HuH-7.5 (cell line): ENCODE results near the gene MYLK.
A peak's percentile ranks its signal among the peaks of the same experiment; 100 is the strongest.
"Not testable (repeated sequence)": the region's sequence is repeated elsewhere in the genome, so short reads cannot be mapped to it uniquely, and the experiment has no call there.

Source experiments
- DNase-seq: peaks from one replicate; pipeline ENCODE4 v3.0.0; 2011; ENCODE audit warnings: low spot score

The MYLK gene, protein sequence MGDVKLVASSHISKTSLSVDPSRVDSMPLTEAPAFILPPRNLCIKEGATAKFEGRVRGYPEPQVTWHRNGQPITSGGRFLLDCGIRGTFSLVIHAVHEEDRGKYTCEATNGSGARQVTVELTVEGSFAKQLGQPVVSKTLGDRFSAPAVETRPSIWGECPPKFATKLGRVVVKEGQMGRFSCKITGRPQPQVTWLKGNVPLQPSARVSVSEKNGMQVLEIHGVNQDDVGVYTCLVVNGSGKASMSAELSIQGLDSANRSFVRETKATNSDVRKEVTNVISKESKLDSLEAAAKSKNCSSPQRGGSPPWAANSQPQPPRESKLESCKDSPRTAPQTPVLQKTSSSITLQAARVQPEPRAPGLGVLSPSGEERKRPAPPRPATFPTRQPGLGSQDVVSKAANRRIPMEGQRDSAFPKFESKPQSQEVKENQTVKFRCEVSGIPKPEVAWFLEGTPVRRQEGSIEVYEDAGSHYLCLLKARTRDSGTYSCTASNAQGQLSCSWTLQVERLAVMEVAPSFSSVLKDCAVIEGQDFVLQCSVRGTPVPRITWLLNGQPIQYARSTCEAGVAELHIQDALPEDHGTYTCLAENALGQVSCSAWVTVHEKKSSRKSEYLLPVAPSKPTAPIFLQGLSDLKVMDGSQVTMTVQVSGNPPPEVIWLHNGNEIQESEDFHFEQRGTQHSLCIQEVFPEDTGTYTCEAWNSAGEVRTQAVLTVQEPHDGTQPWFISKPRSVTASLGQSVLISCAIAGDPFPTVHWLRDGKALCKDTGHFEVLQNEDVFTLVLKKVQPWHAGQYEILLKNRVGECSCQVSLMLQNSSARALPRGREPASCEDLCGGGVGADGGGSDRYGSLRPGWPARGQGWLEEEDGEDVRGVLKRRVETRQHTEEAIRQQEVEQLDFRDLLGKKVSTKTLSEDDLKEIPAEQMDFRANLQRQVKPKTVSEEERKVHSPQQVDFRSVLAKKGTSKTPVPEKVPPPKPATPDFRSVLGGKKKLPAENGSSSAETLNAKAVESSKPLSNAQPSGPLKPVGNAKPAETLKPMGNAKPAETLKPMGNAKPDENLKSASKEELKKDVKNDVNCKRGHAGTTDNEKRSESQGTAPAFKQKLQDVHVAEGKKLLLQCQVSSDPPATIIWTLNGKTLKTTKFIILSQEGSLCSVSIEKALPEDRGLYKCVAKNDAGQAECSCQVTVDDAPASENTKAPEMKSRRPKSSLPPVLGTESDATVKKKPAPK (N-terminal part only)

DNA sequence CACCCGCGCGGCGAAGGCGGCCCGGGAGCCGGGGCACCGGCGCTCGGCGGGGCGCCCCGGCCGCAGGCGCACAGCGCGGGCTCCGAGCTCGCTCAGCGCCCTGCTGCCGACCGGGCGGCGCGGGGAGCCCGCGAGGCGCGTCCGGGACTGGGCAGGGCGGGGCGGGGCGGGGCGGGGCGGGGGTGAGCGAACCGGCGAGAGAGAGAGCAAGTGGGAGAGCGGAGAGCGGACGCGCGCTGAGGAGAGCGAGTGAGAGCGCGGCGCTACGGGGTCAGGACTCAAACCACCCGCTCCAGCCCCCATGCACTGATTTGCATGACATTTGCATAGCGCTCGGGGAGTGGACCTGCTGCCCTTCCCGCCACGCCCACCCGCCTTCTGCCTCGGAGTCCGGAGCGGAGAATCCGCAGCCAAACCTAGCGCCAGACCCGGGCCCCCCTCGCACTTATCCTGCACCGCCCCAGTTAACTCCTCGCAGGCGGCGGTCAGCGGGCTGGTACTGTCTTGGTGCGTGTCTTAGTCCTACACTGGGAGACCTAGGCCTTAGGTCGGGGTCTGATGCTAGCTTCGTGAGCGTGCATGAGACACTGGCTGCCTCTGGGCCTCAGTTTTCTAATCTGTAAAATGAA lies at the start of gene MYLK:
TSS of gene MYLK (minus strand) at position 130 of the 629 bp plus-strand sequence. CDS start 90,491 bp downstream, outside the sequence.
- peak; percentile 74 for DNase-seq

DNA sequence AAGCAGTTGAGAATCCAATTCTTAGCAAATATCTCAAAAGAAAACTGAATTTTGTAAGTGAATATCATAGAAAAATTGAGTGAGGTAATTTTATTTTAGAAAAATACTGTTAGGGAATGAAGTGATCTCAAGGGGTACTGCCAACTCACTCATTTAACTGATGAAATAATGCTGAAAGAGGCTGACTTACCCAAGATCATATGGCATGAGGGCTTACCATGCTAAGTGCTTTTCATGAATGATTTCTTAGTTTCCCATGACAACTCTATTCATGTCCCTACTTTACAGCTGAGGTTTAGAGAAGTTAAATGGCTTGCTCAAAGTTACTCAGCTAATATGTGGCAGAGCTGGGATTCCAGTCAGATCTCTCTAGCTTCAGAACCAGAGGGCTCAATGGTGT lies 46.3 kb upstream of the MYLK start:
- no peak for DNase-seq

DNA sequence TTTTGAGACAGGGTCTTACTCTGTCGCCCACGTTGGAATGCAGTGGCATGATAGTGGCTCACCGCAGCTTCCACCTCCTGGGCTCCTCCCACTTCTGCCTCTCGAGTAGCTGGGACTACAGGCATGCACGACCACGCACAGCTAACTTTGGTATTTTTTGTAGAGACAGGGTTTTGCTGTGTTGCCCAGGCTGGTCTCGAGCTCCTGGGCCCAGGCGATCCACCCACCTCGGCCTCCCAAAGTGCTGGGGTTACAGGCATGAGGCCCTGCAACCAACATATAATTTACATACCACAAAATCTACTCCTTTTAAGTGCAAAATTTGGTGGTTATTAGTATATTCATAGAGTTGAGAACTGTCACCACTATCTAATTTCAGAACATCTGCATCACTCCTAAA lies 45.2 kb upstream of the MYLK start:
- no peak for DNase-seq

DNA sequence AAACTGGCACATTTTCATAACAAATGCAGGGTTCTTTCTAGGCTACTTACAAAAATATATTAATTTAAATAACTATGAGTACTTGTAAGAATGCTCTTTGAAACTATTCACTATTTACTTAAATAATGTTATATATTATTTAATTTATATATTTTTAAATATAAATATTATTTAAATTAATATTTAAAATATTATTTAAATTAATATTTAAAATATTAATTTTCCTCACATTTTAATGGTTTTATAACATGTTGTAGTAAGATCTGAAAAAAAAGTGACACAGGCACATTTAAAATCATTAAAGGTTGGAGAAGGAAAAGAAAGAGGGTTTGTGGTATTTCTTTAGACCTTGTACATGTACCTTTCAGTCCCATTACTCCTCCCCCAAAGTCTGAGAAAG lies 42.3 kb upstream of the MYLK start:
- no peak for DNase-seq

DNA sequence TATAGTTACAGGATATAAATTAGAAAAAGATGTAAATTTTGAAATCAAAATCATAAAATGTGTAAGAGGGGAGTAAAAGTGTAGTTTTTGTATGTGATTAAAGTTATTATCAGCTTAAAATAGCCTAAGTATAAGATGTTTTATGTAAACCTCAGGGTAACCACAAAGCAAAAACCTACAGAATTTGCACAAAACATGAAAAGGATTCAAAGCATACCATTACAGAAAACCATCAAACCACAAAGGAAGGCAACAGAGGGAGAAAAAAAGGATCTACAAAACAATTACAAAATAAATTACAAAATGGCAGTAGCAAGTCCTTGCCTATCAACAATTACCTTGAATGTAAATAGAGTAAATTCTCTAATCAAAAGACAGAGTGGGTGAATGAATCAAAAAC lies 36.7 kb upstream of the MYLK start:
- no peak for DNase-seq

DNA sequence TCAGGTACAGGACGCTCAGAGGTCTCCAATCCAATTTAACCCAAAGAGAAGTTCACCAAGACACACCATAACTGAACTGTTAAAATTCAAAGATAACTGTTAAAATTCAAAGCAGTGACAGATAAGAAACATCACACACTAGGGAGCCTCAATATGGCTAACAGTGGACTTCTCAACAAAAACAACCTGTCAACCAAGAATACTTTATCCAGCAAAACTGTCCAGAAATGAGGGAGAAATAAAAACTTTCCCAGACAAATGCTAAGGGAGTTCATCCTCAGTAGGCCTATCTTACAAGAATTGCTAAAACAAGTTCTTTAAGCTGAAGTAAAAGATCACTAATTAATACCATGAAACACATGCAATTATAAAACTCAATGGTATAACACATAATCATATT lies 36.3 kb upstream of the MYLK start:
- DNase-seq = no peak

DNA sequence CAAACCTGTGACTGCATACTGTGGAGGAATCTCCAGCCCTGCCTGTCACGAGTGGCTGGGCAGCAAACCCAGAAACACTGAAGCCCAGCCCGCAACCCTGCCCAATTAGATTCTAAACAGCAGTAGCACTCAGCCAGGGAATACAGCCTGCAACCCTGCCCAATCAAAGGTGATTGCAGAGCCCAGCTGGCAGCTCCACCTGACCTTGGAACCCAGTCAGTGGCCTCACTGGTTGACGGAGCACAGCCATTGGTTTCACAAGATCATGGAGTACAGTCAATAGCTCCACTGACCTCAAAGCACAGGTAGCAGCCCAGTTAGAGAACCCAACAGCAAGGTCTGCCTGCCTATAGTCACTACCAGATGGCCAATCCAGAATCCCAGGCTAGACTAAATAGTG lies 35.2 kb upstream of the MYLK start:
- no peak for DNase-seq

DNA sequence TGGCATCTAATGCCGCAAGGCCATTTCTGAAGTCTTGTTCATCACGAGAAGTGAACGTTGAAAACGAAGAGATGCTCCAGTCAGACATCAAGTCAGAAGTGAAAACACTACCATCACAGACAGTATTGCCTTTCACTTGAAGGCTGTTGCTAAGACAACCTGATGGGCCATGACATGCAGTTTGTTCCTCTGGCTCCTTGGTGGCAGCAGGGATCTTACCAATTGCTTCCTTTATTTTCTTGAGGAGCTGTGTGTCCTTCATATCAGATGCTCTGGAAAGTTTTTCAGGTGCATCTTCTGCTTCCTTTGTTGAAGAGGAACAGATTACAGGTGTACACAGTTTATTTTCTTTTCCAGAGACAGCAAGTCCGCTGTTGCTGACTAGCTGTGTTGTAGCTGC lies 30.7 kb upstream of the MYLK start:
- DNase-seq = no peak

DNA sequence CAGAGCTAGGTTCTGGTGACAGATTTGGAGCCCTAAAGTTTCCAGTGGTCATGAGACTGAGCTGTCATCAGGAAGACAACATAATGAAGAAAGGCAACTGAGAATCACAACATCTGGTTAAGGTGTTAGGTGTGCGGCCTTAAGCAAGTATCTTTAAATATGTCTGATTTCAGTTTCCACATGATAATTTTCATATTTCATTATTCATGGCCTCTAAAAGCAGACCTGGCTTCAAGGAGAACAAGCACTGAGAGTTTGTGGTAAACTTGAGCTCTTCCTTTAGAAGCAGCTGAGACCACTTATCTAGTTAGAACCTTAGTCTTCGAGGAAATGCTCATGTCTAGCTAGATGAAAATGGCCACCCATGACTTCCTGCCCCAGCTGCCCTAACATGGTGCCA lies 25.7 kb upstream of the MYLK start:
- no peak for DNase-seq

DNA sequence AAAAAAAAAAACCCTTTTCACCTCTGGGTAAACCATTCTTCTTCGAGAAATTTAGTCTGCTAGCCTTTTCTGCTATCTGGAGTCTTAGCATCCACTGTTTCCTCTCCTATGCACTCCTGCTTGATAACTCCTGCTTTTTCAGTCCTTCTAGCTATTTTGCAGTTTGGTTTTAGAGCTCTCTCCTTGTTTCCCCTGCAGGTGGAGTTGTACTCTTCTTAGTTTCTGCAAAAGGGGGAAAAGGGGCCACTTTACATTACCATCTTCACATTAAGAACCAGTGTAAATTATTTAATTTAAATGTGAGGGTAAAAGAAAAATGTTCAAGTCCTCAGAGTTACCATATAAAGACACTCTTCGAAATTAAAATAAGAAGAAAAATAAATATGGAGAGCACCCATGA lies 23.6 kb upstream of the MYLK start:
- no peak for DNase-seq

DNA sequence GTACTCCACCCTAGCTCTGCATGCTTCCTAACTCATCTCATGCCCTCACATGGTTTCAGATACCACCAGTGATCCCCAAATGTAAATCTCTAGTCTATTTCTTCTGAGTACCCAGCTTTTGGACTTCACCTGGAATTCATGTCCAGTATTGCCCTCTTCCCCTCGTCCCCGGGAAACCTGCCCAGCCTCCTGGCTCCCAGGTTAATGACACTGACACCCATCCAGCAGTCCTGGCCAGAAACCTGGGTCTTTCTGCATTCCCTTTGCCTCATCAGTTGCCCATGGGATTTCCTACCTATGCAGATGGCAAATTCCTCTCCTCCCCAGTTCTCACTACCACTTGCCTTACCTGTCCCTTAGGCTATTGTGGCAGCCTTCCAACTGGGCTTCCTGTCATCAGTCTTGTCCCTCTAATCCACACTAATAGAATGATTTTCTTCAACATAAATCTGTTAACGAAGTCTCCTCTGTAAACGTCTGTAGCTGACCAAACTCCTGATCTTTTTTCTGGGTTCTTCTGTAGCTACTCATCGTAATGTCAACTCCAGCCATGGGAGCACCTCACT lies 15.3 kb upstream of the MYLK start:
- no peak for DNase-seq

DNA sequence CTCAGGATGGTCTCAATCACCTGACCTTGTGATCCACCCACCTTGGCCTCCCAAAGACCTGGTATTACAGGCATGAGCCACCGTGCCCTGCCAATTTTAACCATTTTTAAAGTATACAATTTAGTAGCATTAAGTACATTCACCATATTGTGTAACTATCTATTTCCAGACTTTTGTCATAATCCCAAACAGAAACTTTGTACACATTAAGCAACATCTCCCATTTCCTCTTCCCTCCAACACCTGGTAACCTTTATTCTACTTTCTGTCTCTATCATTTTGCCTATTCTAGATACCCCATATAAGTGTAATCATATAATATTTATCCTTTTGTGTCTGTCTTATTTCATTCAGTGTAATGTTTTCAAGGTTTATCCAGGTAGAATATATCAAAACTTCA lies 8.9 kb upstream of the MYLK start:
- DNase-seq = no peak

DNA sequence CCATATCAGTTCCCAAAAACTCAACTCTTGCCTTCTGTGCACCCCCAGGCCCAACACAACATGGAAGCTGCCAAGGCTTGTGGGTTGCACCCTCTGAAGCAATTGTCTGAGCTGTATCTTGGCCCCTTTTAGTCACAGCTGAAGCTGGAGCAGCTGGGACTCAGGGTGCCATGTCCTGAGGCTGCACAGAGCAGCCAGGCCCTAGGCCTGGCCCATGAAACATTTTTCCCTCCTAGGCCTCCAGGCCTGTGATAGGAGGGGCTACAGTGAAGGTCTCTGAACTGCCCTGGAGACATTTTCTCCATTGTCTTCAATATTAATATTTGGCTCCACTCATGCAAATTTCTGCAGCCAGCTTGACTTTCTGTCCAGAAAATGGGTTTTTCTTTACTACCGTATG lies 8.1 kb upstream of the MYLK start:
- DNase-seq = no peak

DNA sequence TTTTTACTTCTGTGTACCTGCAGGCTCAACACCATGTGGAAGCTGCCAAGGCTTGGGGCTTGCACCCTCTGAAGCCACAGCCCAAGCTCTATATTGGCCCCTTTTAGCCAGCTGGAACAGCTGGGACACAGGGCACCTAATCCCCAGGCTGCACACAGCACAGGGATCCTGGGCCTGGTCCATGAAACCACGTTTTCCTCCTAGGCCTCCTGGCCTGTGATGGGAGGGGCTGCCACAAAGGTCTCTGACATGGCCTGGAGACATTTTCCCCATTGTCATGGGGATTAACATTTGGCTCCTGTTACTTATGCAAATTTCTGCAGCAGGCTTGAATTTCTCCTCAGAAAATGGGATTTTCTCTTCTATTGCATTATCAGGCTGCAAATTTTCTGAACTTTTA lies 6.9 kb upstream of the MYLK start:
- not testable (repeated sequence) for DNase-seq

DNA sequence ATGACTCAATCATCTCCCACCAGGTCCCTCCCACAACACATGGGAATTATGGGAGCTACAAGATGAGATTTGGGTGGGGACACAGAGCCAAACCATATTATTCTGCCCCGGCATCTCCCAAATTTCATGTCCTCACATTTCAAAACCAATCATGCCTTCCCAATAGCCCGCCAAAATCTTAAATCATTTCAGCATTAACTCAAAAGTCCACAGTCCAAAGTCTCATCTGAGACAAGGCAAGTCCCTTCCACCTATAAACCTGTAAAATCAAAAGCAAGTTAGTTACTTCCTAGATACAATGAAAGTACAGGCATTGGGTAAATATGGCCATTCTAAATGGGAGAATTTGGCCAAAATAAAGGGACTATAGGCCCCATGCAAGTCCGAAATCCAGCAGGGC lies 6.0 kb upstream of the MYLK start:
- DNase-seq = not testable (repeated sequence)

DNA sequence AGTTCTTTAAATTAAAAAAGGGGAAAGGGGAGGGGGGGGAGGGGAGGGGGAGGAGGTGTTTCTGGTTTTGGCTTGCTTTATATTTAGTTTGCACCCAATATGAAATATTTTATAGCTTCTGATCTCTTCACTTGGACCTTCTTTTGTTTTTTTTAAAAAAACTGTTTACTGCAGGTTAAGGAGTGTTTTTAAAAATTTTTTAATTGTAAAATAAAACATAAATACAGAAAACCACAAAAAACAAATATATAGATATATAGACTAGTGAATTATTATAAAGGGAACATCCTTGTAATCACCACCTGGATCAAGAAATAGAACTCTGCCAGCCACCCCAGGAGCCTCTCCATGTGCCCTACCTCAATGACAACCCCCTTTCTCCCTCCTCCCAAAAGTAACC lies 861 bp upstream of the MYLK start:
- DNase-seq = no peak

DNA sequence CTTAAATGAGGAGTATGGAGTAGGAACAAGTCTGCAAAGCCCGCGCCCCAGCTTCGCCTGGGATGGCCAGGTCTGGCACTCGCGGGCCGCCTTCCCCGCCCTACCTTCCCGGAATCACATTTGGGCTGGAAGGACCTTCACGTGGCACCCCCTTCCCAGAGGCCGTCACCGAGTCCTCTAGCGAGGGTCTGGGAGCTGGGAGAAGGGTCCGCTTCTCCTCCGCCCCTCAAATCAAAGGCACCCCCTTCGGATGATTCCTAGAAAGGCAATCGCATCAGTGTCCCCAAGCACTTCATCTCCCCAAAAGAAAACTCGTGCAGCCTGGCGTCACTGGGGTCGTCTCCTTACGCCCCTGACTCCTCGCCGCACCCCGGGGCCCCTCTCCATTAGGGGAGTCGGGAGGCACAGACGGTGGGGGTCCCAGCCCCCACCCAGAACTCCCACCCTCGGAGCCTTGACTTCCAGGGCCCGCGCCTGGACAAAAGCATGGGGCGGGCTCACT lies 380 bp downstream of the MYLK start:
- no peak for DNase-seq

DNA sequence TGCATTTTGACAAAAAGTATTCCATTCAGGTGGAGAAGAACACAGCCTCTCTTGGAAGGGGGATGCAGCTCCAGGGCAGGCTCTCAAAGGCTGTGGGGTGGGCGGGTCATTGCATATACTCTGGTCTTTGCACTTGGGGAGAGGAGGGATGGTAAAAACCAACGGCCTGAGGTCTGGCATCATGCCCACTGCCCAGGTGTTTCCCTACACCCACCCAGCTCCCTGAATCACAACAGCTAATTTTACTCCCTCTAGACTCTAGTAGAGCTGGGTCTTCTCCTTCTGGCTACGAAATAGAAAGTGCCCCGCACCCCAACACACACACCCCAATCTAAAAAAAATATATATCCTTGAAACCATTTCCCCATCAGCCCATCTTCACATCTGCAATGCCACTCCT lies 1.0 kb downstream of the MYLK start:
- no peak for DNase-seq

DNA sequence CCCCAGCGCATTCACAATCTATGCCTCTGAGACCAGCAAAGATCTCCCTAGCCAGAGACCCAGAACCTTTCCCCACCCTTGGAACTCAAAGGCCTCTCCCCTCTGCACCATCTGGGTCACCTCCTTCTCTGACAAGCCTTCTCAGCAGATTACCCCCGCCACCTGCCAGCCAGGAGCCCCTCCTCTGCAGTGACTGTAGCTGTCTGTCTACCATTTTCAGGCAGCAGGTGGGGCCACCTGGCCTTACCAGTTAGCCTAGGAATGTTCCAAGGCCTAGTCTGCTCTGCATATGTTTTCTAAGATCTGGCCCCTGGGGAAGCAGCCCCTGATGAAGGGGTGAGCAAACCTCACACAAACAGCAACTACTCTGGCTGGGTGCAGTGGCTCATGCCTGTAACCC lies 2.4 kb downstream of the MYLK start:
- DNase-seq = no peak

DNA sequence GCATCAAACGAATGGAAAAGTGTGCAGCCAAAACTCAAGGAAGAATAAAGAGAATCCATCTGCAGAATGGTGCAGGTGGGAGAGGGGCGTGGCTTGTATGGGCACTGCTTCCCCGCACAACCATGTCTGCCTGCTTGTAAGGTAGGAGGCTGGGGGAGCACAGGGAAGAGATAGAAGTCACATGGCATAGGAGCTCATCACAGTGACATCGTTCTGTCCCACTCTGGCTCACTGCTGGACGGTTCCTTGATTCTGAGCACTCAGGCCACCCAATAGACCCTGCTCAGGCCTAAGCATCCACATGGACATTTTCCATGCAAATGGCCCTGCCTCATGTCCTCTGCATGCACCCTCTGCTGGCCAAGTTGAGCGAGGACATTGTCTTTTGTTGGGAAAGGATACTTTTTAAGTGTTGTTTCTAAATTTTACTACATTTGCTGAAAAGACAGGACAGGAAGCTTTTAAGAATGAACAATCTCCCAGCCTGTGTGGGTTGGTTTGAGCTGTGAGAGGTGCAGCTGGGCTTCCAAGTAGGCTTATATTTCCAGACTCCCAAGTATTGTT lies 3.1 kb downstream of the MYLK start:
- DNase-seq = peak; percentile 47

DNA sequence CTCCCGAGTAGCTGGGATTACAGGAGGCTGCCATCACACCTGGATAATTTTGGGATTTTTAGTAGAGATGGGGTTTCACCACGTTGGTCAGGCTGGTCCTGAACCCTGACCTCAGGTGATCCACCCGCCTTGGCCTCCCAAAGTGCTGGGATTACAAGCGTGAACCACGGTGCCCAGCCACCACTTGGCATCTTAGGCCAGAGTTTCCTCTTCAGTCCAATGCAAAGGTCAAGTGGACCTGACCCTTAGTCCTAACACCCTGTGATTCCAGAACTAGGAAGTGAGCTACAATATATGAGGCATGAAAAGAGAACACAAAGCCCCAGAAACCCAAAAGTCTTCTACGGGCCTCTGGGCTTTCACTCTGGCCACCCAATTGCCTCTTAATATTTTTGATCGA lies 5.3 kb downstream of the MYLK start:
- no peak for DNase-seq
